ENCODE results near the gene MYO10.
"Not testable (repeated sequence)": the region's sequence is repeated elsewhere in the genome, so short reads cannot be mapped to it uniquely, and the experiment has no call there.

Gene MYO10

GRCh38 chr5:16654647-16655334 lies 281.3 kb downstream of the MYO10 start:
- in situ Hi-C loops (cut with HindIII; ENCODE audit: low sequenced_read_pairs) = no loop called here

- in situ Hi-C loops (cut with HindIII; ENCODE audit: low sequenced_read_pairs) = not testable (repeated sequence)
Observed at GRCh38 chr5:16648739-16649138, 287.3 kb downstream of the MYO10 start.

- in situ Hi-C loops (cut with HindIII; ENCODE audit: low sequenced_read_pairs) = no loop called here
Observed at GRCh38 chr5:16644301-16644889, 291.7 kb downstream of the MYO10 start.

DNA sequence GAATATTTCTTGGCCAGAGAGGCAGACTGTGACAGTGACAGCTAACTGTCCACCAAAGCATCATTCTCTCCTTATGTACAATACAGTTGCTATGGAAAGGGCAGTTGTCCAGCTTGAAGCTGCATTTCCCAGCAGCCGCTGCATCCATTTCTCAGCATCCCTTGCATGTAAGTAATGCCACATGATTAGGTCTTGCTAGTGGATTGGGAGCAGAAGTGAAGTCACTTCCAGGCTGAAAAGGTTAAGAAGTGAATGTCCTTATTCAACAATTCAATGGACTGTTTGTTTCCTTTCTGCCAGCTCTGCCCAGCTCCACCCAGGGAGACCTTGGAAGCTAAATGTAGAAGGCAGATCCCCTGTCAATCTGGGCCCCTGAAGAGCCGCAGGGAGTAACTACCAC lies 293.2 kb downstream of the MYO10 start:
- in situ Hi-C loops (cut with HindIII; ENCODE audit: low sequenced_read_pairs) = no loop called here

DNA sequence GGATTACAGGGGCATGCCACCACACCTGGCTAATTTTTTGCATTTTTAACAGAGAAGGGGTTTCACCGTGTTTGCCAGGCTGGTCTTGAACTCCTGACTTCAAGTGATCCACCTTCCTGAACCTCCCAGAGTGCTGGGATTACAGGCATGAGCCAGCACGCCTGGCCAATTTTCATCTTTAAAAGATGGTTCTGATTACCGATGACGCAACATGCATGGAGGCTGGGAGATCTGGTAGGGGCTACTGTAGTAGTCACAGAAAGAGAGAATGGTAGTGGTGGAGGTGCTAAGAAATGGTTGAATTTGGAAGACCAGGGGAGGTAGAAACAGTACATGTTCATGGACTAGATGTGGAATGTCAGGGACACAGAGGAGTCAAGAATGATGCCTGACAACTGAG lies 296.9 kb downstream of the MYO10 start:
- in situ Hi-C loops (cut with HindIII; ENCODE audit: low sequenced_read_pairs) = no loop called here

DNA sequence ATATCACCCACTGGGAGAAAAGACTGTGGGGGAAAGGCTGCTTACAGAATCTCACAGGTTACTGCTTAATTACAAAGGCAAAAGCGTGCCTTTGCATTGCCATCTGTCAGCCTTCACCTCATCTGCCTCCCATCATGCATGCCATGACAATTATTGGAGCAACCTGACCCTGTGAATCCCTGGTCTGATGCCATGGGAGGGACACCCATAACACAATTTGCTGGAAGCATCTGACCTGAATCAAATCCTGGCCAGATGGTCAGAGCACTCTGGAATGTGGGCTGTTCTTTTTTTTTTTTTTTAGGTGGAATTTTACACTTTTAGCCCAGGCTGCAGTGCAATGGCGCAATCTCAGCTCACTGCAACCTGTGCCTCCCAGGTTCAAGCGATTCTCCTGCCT lies 307.7 kb downstream of the MYO10 start:
- in situ Hi-C loops (cut with HindIII; ENCODE audit: low sequenced_read_pairs) = no loop called here

GRCh38 chr5:16626696-16627264 lies 309.3 kb downstream of the MYO10 start:
- in situ Hi-C loops (cut with HindIII; ENCODE audit: low sequenced_read_pairs) = no loop called here

GRCh38 chr5:16625096-16625495 lies 311.0 kb downstream of the MYO10 start:
- in situ Hi-C loops (cut with HindIII; ENCODE audit: low sequenced_read_pairs) = no loop called here

- in situ Hi-C loops (cut with HindIII; ENCODE audit: low sequenced_read_pairs) = no loop called here
Observed at GRCh38 chr5:16619136-16619535, 317.0 kb downstream of the MYO10 start.

- in situ Hi-C loops (cut with HindIII; ENCODE audit: low sequenced_read_pairs) = no loop called here
Observed at GRCh38 chr5:16618138-16618897, 317.8 kb downstream of the MYO10 start.

DNA sequence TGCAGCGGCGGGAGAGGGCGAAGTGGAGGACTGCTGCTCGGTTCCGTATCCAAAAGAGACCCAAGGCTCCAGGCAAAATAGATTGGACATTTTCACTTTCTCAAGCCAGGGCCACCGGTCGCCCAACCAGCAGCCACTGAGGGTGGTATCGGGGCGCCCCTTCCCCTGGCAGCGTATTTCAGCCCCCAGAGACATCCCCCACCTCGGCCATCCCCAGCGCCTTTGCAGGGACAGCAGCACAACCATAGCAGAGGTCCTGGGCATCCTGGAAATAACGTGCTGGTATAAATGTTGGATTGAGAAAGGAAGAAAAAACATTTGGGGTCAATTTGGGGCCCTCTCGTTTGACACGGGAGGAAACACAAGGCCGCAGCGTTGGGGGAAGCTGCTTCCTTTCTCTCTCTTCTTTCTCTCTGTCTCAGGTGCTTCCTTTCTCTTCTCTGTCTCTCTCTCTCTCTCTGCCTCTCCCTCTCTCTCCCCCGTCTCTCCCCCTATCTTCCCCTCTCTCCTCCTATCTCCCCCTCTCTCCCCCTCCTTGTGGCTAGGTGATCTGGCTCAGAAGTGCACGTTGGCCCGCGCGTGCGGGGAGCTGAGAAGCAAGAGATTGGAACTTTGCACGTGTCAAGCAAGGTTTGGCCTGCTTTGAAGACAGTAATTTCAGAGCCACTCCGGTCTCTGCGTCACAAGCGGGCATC lies 318.7 kb downstream of the MYO10 start:
- in situ Hi-C loops (cut with HindIII; ENCODE audit: low sequenced_read_pairs) = no loop called here

DNA sequence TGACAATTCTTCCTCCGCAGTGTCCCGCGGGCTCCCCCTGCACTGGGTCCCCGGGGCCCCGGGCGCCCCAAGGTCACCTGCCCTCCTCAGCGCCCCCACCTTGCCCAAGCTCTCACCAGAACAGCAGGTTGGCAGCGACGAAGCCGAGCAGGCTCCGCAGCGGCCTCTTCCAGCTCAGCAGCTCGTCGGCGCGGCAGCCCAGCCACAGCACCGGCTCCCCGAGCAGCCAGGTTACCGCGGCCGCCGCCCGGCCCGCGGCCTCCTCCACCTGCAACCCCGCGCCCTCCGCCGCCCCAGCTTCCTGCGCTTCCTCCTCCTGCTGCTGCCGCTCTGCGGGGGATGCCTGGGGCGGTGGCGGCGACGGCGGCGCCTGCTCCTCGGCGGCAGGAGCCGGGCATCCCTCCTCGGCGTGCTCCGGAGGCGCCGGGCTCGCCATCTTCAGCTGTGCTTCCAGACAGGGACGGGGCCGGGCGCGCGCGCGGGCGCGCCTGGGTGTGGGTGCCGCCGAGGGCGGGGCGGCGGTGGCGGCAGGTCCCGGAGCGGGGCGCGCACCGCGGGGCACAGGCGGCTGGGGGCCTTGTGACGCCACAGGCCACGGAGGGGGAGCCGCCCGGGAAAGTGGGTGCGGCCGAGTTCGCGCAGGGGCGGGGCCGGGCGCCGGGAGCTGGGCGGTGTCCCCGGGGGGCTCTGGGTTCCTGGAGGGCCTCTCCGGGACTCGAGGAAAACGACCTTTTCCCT lies 319.4 kb downstream of the MYO10 start, which contains the start of gene RETREG1:
Gene RETREG1, minus strand, starts transcription at position 462 of the 738 bp plus-strand sequence. Its CDS starts 26 bp downstream, at position 436.
- in situ Hi-C loops (cut with HindIII; ENCODE audit: low sequenced_read_pairs) = no loop called here

DNA sequence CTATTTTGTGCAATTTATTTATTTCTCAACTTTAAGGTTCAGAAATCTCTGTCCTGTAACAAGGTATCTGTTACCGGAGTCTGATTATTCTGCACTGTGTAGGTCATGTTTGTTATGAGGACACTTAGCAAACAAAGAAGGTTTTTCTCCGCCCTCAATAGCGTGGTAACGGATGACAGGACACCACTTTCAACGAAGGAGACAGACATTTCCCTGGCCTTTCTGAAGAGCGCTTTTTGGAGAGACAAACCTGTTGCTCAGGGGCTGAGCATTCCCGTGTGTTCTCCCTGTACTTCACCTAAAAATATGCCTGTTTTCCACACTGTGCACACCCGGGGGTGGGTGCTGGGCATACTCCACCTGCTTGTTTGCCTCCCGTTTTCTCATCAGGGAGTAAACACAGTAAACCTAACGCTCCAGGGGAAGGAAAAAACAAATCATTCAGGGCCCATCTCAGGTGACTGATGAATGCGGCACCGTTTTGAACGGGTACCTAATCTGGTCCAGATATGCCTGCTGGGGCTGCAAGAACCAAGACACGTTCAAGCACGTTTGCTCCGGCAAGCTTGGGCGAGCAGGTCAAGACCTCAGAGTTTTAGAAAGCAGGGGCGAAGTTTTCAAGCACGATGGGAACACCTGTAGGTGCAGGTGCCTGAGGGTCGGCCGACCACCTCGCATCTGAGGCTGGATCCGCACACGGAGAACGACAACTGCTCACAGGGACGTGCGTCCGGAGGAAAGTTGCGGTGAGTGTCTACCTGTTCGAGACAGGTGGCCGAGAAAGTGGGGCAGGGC lies 320.1 kb downstream of the MYO10 start:
- in situ Hi-C loops (cut with HindIII; ENCODE audit: low sequenced_read_pairs) = no loop called here

- in situ Hi-C loops (cut with HindIII; ENCODE audit: low sequenced_read_pairs) = no loop called here
Observed at GRCh38 chr5:16612007-16612406, 324.1 kb downstream of the MYO10 start.

Measured in DLD1 (cell line).